Activated naive CD8-positive, alpha-beta T cell treated with anti-CD3 and anti-CD28 coated beads, Interleukin-2, amount 50 U/mL, for 16 hours (primary cell): ENCODE measurements around the gene NSUN7.
"Not testable (repeated sequence)": the region's sequence is repeated elsewhere in the genome, so short reads cannot be mapped to it uniquely, and the experiment has no call there.

Experiments used
- DNase-seq: peaks from one replicate; pipeline ENCODE4 v3.0.0-alpha.2; 2020; ENCODE audit warnings: low read depth, low spot score

Gene NSUN7

GRCh38 chr4:40749717-40750460 lies at the start of gene NSUN7:
Gene NSUN7 (plus strand): TSS chr4:40749955. CDS start chr4:40750694, 739 bp downstream.
- DNase-seq: no peak

DNA sequence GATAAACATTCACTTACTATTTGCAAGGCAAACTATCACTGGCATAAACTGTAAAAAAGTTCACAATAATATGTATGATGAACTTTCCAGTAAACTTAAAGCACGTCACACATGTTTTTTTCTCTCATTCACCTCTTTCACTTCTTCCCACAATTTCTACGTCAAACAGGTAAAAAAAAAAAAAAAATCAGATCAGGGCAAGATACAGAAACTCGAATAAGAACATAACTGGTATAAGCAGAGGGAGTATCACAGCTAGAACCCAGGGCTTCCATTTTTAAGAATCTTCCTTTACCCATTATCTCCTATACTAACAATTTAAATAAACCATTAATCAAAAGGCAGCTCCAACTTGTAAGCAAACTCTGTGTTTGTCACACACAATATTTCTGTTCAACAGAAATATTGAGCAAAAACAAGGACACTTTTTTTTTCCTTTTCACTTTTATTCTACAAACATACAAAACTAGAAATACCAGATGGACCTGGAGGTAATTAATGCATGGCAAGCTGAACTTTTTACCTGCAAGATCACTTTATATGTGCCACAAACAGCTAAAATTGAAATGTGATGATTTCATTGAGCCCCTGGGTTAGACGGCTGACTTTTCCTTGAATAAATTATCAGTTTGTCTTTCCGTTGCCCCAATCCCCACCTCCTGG lies 47.5 kb upstream of the NSUN7 start:
- no peak for DNase-seq

GRCh38 chr4:40702800-40703151 lies 47.0 kb upstream of the NSUN7 start:
- no peak for DNase-seq

DNA sequence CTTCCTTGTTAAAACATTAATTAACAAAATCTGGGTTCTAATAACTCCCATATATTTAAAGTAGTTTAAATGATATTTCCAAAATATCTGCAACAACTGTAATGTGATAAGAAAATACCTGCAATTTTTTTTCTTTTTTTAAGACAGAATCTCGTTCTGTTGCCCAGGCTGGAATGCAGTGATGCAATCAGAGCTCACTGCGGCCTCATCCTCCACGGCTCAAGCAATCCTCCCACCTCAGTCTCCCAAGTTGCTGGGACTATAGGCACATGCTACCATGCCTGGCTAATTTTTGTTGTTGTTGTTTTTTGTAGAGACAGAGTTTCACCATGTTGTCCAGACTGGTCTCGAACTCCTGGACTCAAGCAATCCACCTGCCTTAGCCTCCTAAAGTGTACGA lies 45.7 kb upstream of the NSUN7 start:
- no peak for DNase-seq

- DNase-seq: no peak
Measured at GRCh38 chr4:40710484-40711254, 39.1 kb upstream of the NSUN7 start.

DNA sequence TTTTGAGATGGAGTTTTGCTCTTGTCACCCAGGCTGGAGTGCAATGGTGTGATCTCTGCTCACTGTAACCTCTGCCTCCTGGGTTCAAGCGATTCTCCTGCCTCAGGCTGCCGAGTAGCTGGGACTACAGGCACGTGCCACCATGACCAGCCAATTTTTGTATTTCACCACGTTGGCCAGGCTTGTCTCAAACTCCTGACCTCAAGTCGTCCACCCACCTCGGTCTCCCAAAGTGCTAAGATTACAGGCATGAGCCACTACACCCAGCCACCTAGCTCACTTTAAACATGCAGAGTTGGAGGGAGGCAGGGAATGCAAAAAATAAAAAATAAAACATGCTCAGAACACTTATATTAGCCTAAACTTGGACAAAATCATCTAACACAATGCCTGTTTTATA lies 36.8 kb upstream of the NSUN7 start:
- not testable (repeated sequence) for DNase-seq

DNA sequence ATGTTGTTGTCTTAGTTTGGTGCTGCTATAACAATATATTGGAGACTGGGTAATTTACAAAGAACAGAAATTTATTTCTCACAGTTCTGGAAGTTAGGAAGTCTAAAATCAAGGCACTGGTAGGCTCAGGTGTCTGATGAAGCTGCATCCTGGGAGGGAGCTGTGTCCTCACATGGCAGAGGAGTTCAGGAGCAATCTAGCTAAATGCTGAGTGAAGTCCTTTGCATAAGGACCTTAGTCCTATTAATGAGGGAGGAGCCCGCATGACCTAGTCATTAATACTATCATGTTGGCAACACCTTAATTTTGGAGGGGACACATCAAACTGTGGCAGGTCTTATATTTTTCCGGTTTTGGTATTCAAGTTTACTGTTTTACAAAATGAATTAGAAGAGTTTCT lies 36.0 kb upstream of the NSUN7 start:
- DNase-seq: no peak

DNA sequence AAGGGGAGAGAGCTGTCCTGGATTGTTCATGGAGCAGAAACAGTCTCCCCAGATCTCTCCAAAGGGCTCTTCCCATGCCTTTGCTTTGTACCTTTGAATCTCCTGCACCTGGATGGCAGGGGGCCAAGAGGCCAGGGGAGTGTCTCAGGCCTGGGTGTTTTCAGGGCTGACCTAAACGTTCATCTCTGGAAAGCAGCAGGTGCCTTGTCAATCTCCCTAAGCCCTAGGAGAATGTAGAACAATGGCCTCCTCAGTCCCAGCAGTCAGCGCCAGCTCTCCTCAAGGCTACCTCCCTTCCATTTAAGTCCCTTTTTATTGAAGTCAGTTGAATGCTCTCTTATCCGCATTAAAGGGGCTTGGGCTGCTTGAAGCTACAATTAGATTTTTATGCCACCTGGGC lies 31.2 kb upstream of the NSUN7 start:
- no peak for DNase-seq

DNA sequence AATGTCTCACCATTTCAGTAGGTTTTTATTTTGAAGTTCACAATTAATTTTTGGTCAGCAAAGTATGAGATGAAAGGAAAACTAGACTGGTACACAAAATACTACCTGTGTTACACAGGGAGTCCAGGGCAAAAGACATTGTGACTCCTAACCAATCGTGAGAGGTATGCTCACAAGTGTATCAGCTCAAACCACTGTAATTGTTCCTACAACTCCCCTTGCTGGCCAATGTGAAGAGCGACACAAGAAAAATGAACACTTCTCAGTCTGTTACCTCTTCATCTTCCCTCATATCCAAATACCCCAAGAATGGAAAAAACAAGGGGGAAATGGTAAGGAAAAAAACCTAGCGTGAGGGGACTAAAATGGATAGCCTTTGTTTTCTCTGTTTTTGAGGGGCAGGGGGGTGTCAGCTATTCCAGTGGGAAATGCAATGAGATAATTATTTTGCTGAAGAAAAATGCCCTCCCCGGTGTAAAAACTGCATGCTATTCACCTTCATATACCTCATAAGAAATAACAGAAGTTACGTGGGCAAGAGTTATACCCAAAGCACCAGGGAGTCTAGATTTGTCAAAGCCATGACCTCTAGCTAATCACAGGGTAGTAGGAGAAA lies 30.6 kb upstream of the NSUN7 start:
- DNase-seq: no peak

DNA sequence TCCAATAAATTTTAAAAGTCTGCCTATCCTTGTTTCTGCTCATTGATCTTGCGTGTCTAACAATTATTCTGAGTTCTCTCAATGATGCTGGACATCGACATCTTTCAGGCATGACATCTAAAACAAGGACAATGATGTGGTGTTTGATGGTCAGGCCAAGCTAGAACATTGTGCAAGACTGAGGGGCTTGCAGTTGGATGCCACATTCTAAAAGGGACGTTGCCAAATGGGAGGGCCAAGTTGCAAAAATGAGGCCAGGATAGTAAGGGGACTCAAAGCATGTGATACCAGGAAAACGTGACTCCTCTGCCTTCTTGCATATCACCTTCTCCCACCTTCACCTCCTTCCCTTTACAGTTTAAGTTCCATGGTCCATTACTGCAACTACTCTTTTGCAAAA lies 29.4 kb upstream of the NSUN7 start:
- no peak for DNase-seq

- DNase-seq: no peak
Measured at GRCh38 chr4:40720916-40721315, 28.8 kb upstream of the NSUN7 start.

DNA sequence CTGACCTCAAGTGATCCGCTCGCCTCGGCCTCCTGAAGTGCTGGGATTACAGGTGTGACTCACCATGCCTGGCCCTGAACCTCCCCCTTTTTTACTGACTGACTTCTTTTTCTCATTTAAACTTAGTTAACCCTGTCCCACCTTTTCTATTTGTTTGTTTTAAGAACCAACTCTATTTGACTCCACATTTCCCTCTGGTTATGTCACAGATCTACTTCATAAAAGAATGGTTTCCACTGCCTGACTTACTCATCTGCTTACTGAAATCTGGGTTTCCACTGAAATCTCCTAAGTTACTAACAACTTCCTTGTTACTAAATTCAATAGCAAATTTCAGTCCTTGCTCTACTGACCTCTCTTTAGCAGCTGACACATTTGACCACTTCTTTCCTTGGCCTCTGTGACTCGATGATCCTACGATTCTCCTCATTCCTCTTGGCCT lies 28.0 kb upstream of the NSUN7 start:
- DNase-seq: no peak

DNA sequence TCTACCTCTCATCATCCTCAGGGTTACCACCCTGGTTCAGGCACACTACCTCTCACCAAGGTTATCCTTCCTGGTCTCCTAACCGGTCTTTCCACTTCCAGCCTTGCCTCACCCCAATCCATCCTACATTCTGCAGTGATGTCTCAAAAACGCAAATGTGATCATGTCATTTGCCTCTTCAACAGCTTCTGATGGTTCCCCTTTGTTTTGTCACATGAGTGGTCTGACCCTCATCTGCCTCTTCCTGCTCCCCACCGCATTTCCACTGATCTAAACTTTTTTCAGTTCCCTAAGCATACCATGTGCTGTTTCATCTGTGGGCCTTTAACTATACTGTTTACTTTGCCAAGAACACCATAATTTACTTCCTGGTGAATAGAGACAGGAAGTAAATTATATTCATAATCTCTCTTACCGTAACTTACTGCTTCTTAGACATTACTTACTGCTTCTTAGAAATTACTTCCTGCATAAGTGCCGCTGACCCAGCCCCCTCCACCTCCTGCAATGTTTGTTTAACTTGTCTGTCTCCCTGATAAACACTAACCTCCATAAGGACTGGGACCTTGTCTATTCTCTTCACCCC lies 27.1 kb upstream of the NSUN7 start:
- no peak for DNase-seq

- no peak for DNase-seq
Measured at GRCh38 chr4:40723728-40724127, 26.0 kb upstream of the NSUN7 start.

DNA sequence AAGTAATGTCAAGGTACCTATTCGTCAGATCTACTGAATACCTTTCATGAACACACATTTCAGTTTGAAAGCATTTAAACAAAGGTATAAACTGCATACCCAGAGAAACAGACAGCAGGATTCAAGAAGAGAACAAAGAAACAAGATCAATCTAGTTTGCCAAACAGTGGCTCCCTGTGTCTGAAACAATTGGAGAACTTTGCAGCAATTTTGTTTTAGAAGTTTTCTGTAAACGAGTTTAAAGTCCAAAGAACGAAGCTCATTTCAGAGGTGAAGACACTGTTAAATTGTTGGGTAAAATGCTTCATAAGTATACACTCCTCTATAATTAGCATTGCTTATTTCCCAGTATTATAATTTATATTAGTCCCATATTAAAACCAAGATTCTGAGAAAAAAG lies 21.4 kb upstream of the NSUN7 start:
- DNase-seq: no peak

DNA sequence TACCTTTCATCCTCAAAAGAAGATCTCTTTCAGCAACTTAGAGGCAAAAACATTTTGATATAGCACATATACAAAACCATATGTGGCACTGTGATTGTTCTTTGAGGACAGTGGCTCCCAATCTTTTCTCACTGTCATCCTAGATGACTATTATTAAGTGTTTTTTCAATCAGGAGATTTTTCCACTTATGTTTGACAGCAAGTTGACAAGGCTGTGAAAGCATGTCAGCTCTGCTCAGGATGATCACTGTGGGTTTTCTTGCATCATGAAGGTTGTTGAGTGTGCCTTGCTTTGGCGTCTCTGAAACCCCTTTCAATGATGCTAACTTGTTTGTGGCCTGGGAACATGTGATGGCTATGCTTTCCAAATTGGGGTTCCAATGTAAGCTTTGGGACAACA lies 20.2 kb upstream of the NSUN7 start:
- DNase-seq: no peak

GRCh38 chr4:40730091-40730679 lies 19.6 kb upstream of the NSUN7 start:
- no peak for DNase-seq

- DNase-seq: no peak
Measured at GRCh38 chr4:40731361-40731760, 18.4 kb upstream of the NSUN7 start.

GRCh38 chr4:40731792-40732245 lies 17.9 kb upstream of the NSUN7 start:
- no peak for DNase-seq

DNA sequence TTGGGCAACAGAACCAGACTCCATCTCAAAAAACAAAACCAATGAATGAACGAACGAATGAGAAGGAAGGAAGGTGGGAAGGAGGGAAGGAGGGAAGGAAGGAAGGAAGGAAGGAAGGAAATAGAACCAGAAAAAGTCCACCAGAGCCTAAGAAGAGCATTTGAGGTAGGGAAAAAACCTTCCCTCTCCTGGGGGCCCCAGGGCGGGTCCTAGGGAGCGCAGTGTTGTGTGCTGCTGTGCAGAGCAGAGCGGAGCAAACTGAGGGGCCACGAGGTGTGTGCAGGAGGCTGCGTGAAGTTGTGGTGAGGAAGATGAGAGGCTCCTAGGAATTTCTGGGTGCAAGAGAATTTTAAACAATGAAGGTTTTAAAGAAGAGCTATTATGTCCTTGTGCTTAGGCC lies 16.0 kb upstream of the NSUN7 start:
- no peak for DNase-seq

DNA sequence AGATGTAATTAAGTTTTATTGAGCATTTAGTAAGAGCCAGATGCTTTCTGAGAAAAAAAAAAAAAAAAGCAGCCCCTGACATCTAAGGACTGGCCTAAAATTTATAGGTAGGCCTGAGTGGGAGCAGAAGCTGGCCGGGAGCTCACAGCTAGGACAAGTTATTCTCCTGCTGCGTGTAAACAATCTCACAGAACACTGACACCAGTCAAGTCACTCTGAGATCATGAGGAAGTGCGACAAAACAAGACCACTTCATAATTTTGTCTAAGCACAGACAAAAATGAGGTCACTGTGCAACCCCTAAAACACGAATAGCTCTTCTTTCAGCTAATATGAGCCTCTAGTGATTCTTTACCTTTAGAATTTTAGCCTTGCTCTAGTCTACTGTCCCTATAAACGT lies 15.3 kb upstream of the NSUN7 start:
- no peak for DNase-seq
